A673 (cell line): Measurements from ENCODE around the gene UBE4B. TPM values are rescaled to one million over a fixed set of nuclear protein-coding genes. Genes with fewer than 3 reads are reported as not detected.

ENCODE experiments used
- BruUV-seq: library from RNA; stranded (reverse); fragments of 400-500 nt; replicated peaks from 2 replicates; lab custom pipeline; 2021; lab: Mats Ljungman, UMichigan
- CTCF ChIA-PET: fragments of 300-600 bp; sonication (Branson Sonifier 250); formaldehyde crosslinking; loops from one replicate; lab custom pipeline; 2022; ENCODE audit warnings: antibody characterized with exemption; lab: Charles Lee
- POLR2A ChIA-PET: fragments of 300-600 bp; sonication (Branson Sonifier 250); formaldehyde crosslinking; loops from one replicate; lab custom pipeline; 2022; ENCODE audit warnings: antibody characterized with exemption; ENCODE audit not compliant: low non-redundant PET; lab: Charles Lee
- DNase-seq: peaks from one replicate; pipeline ENCODE4 v3.0.0-alpha.2; 2015; ENCODE audit warnings: low spot score
- H3K27ac ChIP-seq: fragments of 200-600 bp; sonication (generic); 2 replicates; pipeline ENCODE4 v1.5.1; 2016; ENCODE audit warnings: mixed run types, low read depth, mild to moderate bottlenecking, mixed read lengths, antibody characterized with exemption, low read length; ENCODE audit not compliant: poor library complexity, severe bottlenecking
- H3K27me3 ChIP-seq: fragments of 200-600 bp; sonication (generic); replicated peaks from 2 replicates; pipeline ENCODE4 v1.6.1; 2017; ENCODE audit warnings: mixed run types, low read depth, mild to moderate bottlenecking, mixed read lengths, antibody characterized with exemption, low read length; ENCODE audit not compliant: insufficient read depth, poor library complexity
- H3K36me3 ChIP-seq: fragments of 200-600 bp; sonication (generic); 2 replicates; pipeline ENCODE4 v1.6.1; 2016; ENCODE audit warnings: mixed run types, mild to moderate bottlenecking, mixed read lengths, antibody characterized with exemption, low read length; ENCODE audit not compliant: insufficient read depth, poor library complexity, severe bottlenecking
- H3K4me1 ChIP-seq: fragments of 200-600 bp; sonication (generic); 2 replicates; pipeline ENCODE4 v1.6.1; 2017; ENCODE audit warnings: mixed run types, mild to moderate bottlenecking, mixed read lengths, antibody characterized with exemption, low read length; ENCODE audit not compliant: insufficient read depth, poor library complexity, severe bottlenecking
- H3K4me3 ChIP-seq: fragments of 200-600 bp; sonication (generic); 2 replicates; pipeline ENCODE4 v1.5.1; 2016; ENCODE audit warnings: low read depth, mixed run types, mild to moderate bottlenecking, mixed read lengths, low read length; ENCODE audit not compliant: poor library complexity, severe bottlenecking
- H3K9me3 ChIP-seq: fragments of 200-600 bp; sonication (generic); 2 replicates; pipeline ENCODE4 v1.6.1; 2016; ENCODE audit warnings: mixed run types, low read depth, mild to moderate bottlenecking, mixed read lengths, antibody characterized with exemption, low read length; ENCODE audit not compliant: poor library complexity, severe bottlenecking
- CTCF ChIP-seq: fragments of 300-800, 200-600 bp; sonication (generic); conservative IDR thresholded peaks from 2 replicates; pipeline ENCODE4 v1.5.1; 2017; ENCODE audit warnings: low read depth, mild to moderate bottlenecking, antibody characterized with exemption, low read length, moderate library complexity, mixed read lengths
- EZH2 ChIP-seq: fragments of 200-600 bp; sonication (generic); IDR thresholded peaks from 2 replicates; pipeline ENCODE4 v1.6.1; 2017; ENCODE audit warnings: borderline replicate concordance, low read depth, mild to moderate bottlenecking, mixed read lengths, antibody characterized with exemption, low read length; ENCODE audit not compliant: poor library complexity, severe bottlenecking
- intact Hi-C: fragments of 100-400 bp; cut with micrococcal nuclease; formaldehyde crosslinking; loops from one replicate; pipeline ENCODE4 v1.10.0; 2022; ENCODE audit not compliant: unreplicated experiment
- total RNA-seq: library from RNA; stranded (reverse); gene quantifications from 2 replicates; pipeline ENCODE4 v1.2.3, GENCODE V29; 2021

Gene UBE4B
- total RNA-seq, 1 experiment from 2014 or later: 58.0 TPM

DNA sequence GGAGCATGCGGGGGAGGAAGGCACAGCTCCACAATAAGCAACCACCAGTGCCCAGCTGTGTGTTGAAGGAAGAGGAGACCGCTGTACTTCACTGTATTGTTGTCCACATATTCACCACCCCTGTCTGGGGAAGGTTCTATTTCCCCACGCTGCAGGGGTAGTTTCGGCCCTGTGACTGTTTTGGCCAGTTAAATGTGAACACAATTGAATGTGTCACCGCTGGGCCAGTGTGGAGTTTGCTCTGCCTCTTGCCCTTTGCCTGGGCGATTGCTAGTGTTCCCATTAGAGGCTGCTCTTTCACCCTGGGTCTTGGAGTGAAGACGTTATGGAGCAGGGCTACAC is 32.6 kb downstream of the UBE4B start:
- H3K9me3 ChIP-seq: no peaks in the 10 kb centered on the region
- no peaks in the 10 kb centered on the region for H3K36me3 ChIP-seq
- no peaks in the 10 kb centered on the region for H3K27me3 ChIP-seq
- ChIA-PET CTCF (no interaction called here), POLR2A (no interaction called here)
- no peak overlapping the region for H3K27ac ChIP-seq
- no peak for DNase-seq
- intact Hi-C loops: no loop called here
- no peak overlapping the region for H3K4me3 ChIP-seq
- peaks cover 12% of the 10 kb centered on the region for H3K4me1 ChIP-seq
- TF ChIP-seq CTCF (no peak), EZH2 (no peak)
- no TSS peak for BruUV-seq

GRCh38 chr1:10065760-10066159 is 33.0 kb downstream of the UBE4B start:
- Histone ChIP-seq H3K9me3 (no peaks in the 10 kb centered on the region), H3K36me3 (no peaks in the 10 kb centered on the region), H3K4me1 (peaks cover 12% of the 10 kb centered on the region), H3K27ac (no peak overlapping the region), H3K4me3 (no peak overlapping the region), H3K27me3 (no peaks in the 10 kb centered on the region)
- POLR2A ChIA-PET: no interaction called here
- DNase-seq: no peak
- CTCF ChIA-PET: no interaction called here
- intact Hi-C loops: no loop called here
- TF ChIP-seq EZH2: no peak
- no peak for TF ChIP-seq CTCF
- BruUV-seq: no TSS peak

DNA sequence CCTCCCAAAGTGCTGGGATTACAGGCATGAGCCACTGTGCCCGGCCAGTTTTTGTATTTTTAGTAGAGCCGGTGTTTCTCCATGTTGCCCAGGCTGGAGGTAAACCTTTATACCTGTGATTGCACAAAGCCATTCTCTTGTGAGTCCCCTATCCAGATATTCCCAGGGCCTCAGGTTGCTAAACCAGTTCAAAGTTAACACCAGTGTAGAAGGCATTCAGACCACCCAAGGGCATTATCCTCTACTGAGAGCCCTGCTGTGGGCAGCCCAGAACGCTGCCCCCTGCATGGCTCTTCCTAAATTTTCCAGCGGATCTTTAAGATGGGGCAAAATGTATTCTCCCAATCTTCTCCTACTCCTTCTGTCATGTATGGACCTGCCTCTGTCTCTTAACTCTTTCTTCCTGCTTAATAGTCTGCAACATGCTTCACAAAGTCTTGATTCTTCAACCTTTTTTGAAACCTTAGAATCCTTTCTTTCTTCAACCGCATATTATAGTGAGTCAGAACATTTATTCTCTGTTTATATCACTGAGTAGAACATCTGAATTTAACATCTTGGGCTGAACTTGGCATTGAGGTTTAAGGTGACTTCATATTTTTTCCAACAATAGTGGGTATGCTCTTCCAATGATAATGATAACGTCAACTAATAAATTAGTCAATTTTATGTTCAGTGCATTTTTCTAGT is 36.0 kb downstream of the UBE4B start:
- Histone ChIP-seq H3K27me3 (no peaks in the 10 kb centered on the region), H3K4me3 (no peak overlapping the region), H3K27ac (no peak overlapping the region), H3K4me1 (peaks cover 12% of the 10 kb centered on the region), H3K9me3 (no peaks in the 10 kb centered on the region), H3K36me3 (no peaks in the 10 kb centered on the region)
- DNase-seq: no peak
- intact Hi-C loops: no loop called here
- CTCF ChIA-PET: no interaction called here
- BruUV-seq: no TSS peak
- no peak for TF ChIP-seq CTCF
- TF ChIP-seq EZH2: no peak
- POLR2A ChIA-PET: no interaction called here
